ENCODE results near the gene PAIP1. TPM values are rescaled to one million over a fixed set of nuclear protein-coding genes. Genes with fewer than 3 reads are reported as not detected.
A peak's percentile ranks its signal among the peaks of the same experiment; 100 is the strongest.

Gene PAIP1, protein sequence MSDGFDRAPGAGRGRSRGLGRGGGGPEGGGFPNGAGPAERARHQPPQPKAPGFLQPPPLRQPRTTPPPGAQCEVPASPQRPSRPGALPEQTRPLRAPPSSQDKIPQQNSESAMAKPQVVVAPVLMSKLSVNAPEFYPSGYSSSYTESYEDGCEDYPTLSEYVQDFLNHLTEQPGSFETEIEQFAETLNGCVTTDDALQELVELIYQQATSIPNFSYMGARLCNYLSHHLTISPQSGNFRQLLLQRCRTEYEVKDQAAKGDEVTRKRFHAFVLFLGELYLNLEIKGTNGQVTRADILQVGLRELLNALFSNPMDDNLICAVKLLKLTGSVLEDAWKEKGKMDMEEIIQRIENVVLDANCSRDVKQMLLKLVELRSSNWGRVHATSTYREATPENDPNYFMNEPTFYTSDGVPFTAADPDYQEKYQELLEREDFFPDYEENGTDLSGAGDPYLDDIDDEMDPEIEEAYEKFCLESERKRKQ
- polyA plus RNA-seq (2013, experiment 1 of 2), result 85.3 TPM
- 85.1 TPM for polyA plus RNA-seq (2013, experiment 2 of 2)

DNA sequence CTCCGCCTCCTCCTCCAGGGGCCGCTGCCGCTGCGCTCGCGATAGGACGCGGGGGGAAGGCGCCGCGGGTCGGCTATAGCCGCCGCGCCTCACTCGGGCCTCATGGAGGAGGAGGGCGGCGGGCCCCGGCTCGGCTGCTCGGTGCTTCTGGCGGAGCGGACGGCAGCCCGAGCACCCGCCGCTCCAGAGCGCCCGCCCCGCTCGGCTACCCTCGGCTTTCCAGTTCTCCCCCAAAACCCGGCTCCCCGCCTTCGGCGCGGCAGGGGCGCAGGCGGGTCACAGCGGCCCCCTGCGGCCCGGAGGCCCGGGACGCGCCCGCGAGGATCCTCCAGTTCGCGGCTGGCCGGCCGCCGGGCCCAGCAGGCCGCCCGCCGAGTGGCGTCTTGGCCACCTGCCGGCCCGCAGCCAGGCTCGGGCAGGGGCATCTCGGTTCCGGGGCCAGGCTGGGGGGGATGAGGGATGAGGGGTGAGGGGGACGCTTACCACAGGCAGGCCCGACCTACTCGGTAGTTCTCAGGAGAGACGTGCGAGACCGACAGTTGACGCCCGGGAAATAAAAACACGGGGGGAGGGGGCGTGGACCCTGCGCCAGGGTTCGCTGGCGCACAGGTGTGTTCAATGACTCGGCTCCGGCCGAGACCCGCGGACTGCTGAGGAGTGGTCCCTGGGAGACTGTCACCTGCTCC lies at the start of gene PAIP1:
Gene PAIP1 (minus strand): TSS at position 221 of the 686 bp plus-strand sequence. CDS start 231 bp downstream, outside the sequence.
- peaks cover 1% of the 10 kb centered on the region for H3K4me1 ChIP-seq (ENCODE audit: control insufficient read depth, insufficient read depth, low read depth, low read length)
- no peaks in the 10 kb centered on the region for H3K9me3 ChIP-seq (ENCODE audit: control insufficient read depth, low read length)
- H3K18ac ChIP-seq (ENCODE audit: low read depth in 1 of 2, low read length in 2 of 2), result peak within 1 kb of the TSS; percentile 93
- H2BK15ac ChIP-seq (ENCODE audit: low read depth, poor library complexity, severe bottlenecking), result no peak within 1 kb of the TSS
- no peaks in the 10 kb centered on the region for H3K27me3 ChIP-seq (ENCODE audit: control insufficient read depth in 1 of 2, insufficient read depth in 1 of 2, low read length in 2 of 2)
- peak within 1 kb of the TSS; percentile 84 for H3K4me2 ChIP-seq (ENCODE audit: low read length, poor library complexity, severe bottlenecking)
- H2AFZ ChIP-seq (ENCODE audit: low read depth, low read length), result peak within 1 kb of the TSS; percentile 93
- H3K4ac ChIP-seq (ENCODE audit: low read depth in 1 of 2, low read length in 2 of 2), result peak within 1 kb of the TSS; percentile 19 to 85
- peak within 1 kb of the TSS; percentile 91 for H4K91ac ChIP-seq (ENCODE audit: low read length)
- peak within 1 kb of the TSS; percentile 88 for H3K27ac ChIP-seq (ENCODE audit: low read length, poor library complexity, severe bottlenecking)
- H3K14ac ChIP-seq (ENCODE audit: low read length in 2 of 2), result peak within 1 kb of the TSS in 1 of 2 experiments; percentile 89
- peak within 1 kb of the TSS; percentile 89 for H4K8ac ChIP-seq (ENCODE audit: low read length)
- peak within 1 kb of the TSS; percentile 77 for H2BK5ac ChIP-seq (ENCODE audit: low read depth, low read length, poor library complexity, severe bottlenecking)
- peak within 1 kb of the TSS; percentile 97 for H3K9ac ChIP-seq (ENCODE audit: low read length)
- peak; percentile 92 for DNase-seq
- under 1% methylated on average over 58 of the region's 79 CpGs for WGBS
- peaks cover 1% of the 10 kb centered on the region for H3K79me1 ChIP-seq (replicated peaks; ENCODE audit: low read length, poor library complexity, severe bottlenecking)
- H3K23ac ChIP-seq (ENCODE audit: low read length in 2 of 2), result peak within 1 kb of the TSS in 1 of 2 experiments; percentile 66
- peak within 1 kb of the TSS; percentile 92 for H2BK120ac ChIP-seq (ENCODE audit: low read depth, low read length)
- H2AK5ac ChIP-seq (ENCODE audit: low read length, severe bottlenecking), result peak within 1 kb of the TSS; percentile 95
- peaks cover 0 to 35% of the 10 kb centered on the region in 2 experiments for H3K36me3 ChIP-seq (ENCODE audit: control insufficient read depth in 1 of 2, insufficient read depth in 2 of 2, low read depth in 1 of 2, low read length in 2 of 2)
- H2BK12ac ChIP-seq (ENCODE audit: low read length in 2 of 2), result no peak within 1 kb of the TSS
- peak within 1 kb of the TSS; percentile 72 to 96 for H3K4me3 ChIP-seq (ENCODE audit: insufficient read depth in 1 of 2, low read depth in 1 of 2, low read length in 2 of 2)

DNA sequence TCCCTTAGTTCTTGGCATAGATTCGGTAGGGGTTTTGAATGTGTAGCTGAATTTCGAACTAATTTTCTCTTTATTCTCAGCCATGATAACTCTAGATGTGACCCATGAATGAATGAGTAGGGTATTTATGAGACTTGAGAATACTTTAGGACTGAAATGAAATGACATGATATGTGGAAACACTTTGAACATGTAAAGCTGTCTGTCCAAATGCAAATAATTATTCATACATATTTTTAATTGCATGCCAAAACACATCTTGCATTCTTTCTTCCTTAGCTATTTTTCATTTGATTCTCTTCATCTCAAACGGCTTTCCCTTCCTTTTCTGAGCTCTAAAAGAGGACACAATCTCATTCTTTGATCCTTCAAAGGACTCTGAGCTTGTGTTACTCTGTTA lies 49.5 kb upstream of the PAIP1 start:
- no peak overlapping the region for H2BK15ac ChIP-seq (ENCODE audit: low read depth, poor library complexity, severe bottlenecking)
- peaks cover 8 to 22% of the 10 kb centered on the region in 2 experiments for H3K36me3 ChIP-seq (ENCODE audit: control insufficient read depth in 1 of 2, insufficient read depth in 2 of 2, low read depth in 1 of 2, low read length in 2 of 2)

DNA sequence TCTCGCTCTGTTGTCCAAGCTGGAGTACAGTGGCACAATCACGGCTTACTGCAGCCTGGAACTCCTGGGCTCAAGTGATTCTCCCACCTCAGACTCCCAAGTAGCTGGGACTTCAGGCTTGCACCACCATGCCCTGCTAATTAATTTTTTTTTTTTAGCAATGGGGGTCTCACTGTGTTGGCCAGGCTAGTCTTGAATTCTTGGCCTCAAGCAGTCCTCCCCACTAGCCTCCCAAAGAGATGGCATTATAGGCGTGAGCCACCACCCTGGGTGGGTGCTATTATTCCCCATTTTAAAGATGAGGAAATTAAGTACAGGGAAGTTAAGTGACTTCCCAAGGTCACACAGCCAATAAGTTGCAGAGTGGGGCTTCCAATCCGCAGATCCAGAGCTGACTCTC lies 47.8 kb upstream of the PAIP1 start:
- Histone ChIP-seq H3K23ac (ENCODE audit: low read length in 2 of 2) (no peak overlapping the region), H2BK15ac (ENCODE audit: low read depth, poor library complexity, severe bottlenecking) (no peak overlapping the region), H3K4me2 (ENCODE audit: low read length, poor library complexity, severe bottlenecking) (no peak overlapping the region), H3K9me3 (ENCODE audit: control insufficient read depth, low read length) (no peaks in the 10 kb centered on the region), H3K9ac (ENCODE audit: low read length) (no peak overlapping the region), H3K4me3 (ENCODE audit: insufficient read depth in 1 of 2, low read depth in 1 of 2, low read length in 2 of 2) (peak overlapping the region in 1 of 2 experiments; percentile 100), H2AFZ (ENCODE audit: low read depth, low read length) (no peak overlapping the region), H3K79me1 (replicated peaks; ENCODE audit: low read length, poor library complexity, severe bottlenecking) (peaks cover 19% of the 10 kb centered on the region), H2BK12ac (ENCODE audit: low read length in 2 of 2) (no peak overlapping the region), H2BK5ac (ENCODE audit: low read depth, low read length, poor library complexity, severe bottlenecking) (no peak overlapping the region), H3K14ac (ENCODE audit: low read length in 2 of 2) (no peak overlapping the region), H4K91ac (ENCODE audit: low read length) (no peak overlapping the region), H3K36me3 (ENCODE audit: control insufficient read depth in 1 of 2, insufficient read depth in 2 of 2, low read depth in 1 of 2, low read length in 2 of 2) (peaks cover 7 to 8% of the 10 kb centered on the region in 2 experiments), H2BK120ac (ENCODE audit: low read depth, low read length) (no peak overlapping the region), H4K8ac (ENCODE audit: low read length) (no peak overlapping the region), H3K18ac (ENCODE audit: low read depth in 1 of 2, low read length in 2 of 2) (no peak overlapping the region), H3K4me1 (ENCODE audit: control insufficient read depth, insufficient read depth, low read depth, low read length) (peaks cover 6% of the 10 kb centered on the region), H3K27ac (ENCODE audit: low read length, poor library complexity, severe bottlenecking) (no peak overlapping the region), H3K4ac (ENCODE audit: low read depth in 1 of 2, low read length in 2 of 2) (no peak overlapping the region), H2AK5ac (ENCODE audit: low read length, severe bottlenecking) (no peak overlapping the region), H3K27me3 (ENCODE audit: control insufficient read depth in 1 of 2, insufficient read depth in 1 of 2, low read length in 2 of 2) (no peaks in the 10 kb centered on the region)
- 100% methylated on average over 4 of the region's 4 CpGs for WGBS
- DNase-seq, result no peak

More for the DNA sequence above, 49.5 kb upstream of the PAIP1 start:
- H2BK12ac ChIP-seq (ENCODE audit: low read length in 2 of 2), result no peak overlapping the region
- H3K27me3 ChIP-seq (ENCODE audit: control insufficient read depth in 1 of 2, insufficient read depth in 1 of 2, low read length in 2 of 2), result no peaks in the 10 kb centered on the region
- no peak overlapping the region for H2BK120ac ChIP-seq (ENCODE audit: low read depth, low read length)
- no peak overlapping the region for H3K27ac ChIP-seq (ENCODE audit: low read length, poor library complexity, severe bottlenecking)
- no peak overlapping the region for H3K18ac ChIP-seq (ENCODE audit: low read depth in 1 of 2, low read length in 2 of 2)
- H3K4me1 ChIP-seq (ENCODE audit: control insufficient read depth, insufficient read depth, low read depth, low read length), result peaks cover 6% of the 10 kb centered on the region
- no peak overlapping the region for H2AK5ac ChIP-seq (ENCODE audit: low read length, severe bottlenecking)
- H4K8ac ChIP-seq (ENCODE audit: low read length), result no peak overlapping the region
- H2BK5ac ChIP-seq (ENCODE audit: low read depth, low read length, poor library complexity, severe bottlenecking), result no peak overlapping the region
- H3K9me3 ChIP-seq (ENCODE audit: control insufficient read depth, low read length), result no peaks in the 10 kb centered on the region
- H3K23ac ChIP-seq (ENCODE audit: low read length in 2 of 2), result no peak overlapping the region
- H3K14ac ChIP-seq (ENCODE audit: low read length in 2 of 2), result no peak overlapping the region
- H3K4me2 ChIP-seq (ENCODE audit: low read length, poor library complexity, severe bottlenecking), result no peak overlapping the region
- no peak overlapping the region for H3K4ac ChIP-seq (ENCODE audit: low read depth in 1 of 2, low read length in 2 of 2)
- H3K4me3 ChIP-seq (ENCODE audit: insufficient read depth in 1 of 2, low read depth in 1 of 2, low read length in 2 of 2), result no peak overlapping the region
- H2AFZ ChIP-seq (ENCODE audit: low read depth, low read length), result no peak overlapping the region
- DNase-seq, result no peak
- peaks cover 25% of the 10 kb centered on the region for H3K79me1 ChIP-seq (replicated peaks; ENCODE audit: low read length, poor library complexity, severe bottlenecking)
- WGBS, result 100% methylated on average over 3 of the region's 3 CpGs
- no peak overlapping the region for H4K91ac ChIP-seq (ENCODE audit: low read length)
- no peak overlapping the region for H3K9ac ChIP-seq (ENCODE audit: low read length)
